COLO829 (cell line): Measurements from ENCODE around the gene IQCK.
"Not testable (repeated sequence)": the region's sequence is repeated elsewhere in the genome, so short reads cannot be mapped to it uniquely, and the experiment has no call there.

Source experiments
- DNase-seq: peaks from one replicate; pipeline ENCODE4 v3.0.0; 2012; ENCODE audit warnings: low spot score

Gene IQCK

DNA sequence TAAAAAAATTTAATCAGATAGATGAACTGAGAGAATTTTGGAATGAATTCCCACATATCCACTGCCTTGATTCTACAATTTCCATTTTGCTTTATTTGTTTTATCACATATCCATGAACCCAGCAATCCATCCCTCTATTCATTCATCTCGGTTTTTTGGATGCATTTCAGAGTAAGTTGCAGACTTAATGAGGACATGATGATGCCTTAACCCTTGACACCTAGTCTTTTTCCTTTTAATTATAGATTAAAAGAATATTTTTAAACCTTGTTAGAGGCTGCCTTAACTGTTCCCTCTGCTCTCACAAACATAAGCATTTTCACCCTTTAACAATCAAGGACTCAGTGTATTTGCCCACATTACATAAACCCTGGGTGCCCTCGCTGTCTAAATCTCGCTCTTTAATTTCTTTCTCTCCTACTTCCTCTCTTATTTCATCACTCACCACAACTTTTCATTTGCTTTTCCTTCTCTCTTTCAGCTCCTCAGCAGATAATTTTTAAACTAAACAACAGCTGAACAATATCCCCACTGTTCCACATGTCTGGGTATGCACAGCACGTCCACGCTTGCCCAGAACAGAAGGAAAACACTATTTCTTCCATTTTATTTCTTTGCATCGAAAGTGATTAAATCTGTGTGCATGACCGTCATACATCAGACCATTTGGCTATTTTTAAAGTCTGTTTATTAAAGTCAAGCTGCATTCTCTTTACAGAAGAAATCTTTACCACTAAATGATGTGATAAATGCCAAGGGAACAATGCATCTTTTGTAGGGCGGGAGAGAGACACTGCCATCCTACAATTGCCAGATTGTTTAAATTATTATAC lies 39.9 kb downstream of the IQCK start:
- peak; percentile 68 for DNase-seq

DNA sequence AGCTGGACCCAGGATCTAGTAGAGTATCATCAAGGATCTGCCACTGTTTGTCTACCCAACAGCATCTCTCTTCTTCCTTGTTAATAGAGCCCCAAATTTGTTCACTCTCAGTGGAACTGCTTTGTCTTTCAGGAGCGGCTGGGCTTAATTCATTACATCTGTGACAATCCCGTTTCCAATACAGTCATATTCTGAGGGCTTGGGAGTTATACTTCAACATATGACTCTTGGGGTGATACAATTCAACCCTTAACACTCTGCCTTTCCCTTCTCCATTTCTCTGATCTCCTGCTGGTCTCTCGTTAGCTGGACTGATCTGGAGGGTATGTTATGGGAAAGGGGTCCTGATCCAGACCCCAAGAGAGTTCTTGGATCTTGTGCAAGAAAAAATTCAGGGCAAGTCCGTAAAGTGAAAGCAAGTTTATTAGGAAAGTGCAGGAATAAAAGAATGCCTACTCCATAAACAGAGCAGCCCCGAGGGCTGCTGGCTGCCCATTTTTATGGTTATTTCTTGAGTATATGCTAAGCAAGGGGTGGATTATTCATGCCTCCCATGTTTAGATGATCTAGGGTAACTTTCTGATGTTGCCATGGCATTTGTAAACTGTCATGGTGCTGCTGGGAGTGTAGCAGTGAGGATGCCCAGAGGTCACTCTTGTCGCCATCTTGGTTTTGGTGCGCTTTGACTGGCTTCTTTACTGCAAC lies 42.4 kb downstream of the IQCK start:
- no peak for DNase-seq

DNA sequence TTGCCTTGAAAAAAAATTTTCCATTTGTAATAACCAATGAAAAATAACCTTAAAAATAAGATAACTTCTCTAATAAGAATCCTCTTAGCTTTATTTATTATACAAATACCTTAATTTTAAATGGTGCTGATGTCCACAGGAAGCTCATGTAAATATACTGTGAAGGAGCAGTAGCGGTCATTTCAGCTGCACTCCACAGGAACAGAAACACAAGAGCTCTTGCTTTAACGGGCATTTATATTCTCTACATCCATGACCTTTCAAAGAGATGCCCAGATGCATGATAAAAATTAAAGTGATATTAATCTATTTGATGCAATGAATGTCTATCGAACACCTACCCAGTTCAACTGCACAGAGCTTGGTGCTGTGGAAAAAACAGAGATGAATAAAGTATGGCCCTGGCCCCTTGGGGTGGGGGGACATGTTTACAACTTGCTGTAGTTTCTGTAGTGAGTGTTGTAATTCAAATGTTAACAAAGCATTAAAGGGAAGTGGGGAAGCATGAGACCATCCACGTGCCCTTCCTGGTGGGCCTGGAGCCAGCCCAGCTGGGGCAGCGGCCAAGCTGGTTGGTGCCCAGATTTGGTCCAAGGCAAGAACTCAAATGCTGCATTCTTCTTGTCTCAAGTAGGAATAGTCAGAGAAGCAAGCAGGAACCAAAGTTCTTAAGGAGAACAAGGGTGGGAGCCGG lies 47.9 kb downstream of the IQCK start:
- DNase-seq = no peak

DNA sequence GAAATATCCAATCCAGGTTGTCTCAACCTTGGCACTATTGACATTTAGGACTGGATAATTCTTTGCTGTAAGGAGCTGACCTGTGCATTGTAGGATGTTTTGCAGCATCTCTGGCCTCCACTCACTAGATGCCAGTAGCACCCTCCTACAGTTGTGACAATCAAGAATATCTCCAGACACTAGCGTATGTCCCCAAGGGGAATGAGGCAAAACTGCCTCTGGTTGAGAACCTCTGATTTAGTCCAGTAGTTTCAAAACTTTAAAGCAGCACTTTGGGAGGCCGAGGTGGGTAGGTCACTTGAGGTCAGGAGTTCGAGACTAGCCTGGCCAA lies 48.4 kb downstream of the IQCK start:
- DNase-seq = no peak

DNA sequence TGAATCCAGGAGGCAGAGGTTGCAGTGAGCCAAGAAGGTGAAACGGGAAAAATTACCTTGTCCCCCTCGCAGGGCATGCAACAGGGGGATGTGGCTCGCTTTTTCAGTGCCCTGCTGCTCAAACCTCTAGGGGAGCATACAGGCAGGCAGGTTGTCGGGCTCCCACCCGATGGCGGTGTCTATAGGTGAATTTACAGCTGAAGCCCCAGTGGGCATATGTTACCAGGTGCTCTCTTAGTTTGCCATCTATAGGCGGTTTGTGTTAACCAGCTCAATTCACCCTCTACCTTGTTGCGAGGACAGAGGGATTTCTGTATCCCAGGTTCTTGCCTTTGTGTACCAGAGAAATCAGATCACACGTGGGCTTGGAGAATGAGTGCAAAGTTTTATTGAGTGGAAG lies 48.9 kb downstream of the IQCK start:
- no peak for DNase-seq

DNA sequence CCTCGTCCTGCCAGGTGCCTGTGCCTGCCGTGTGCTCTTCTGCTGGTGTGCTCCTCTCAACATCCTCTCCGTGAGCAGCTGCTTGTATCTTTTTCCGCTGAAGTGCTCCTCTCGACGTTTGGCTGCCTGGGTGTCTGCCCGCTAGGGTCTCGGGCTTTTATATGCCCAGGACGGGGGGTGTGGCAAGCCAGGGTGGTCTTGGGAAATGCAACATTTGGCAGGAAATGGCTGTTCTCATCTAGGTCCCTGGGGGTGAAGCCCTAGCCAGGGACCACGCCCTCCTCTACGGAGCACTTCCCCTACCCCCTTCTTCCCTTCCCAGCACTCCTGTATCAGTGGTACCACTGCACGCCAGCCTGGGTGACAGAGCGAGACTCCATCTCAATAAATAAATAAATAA lies 49.4 kb downstream of the IQCK start:
- no peak for DNase-seq

DNA sequence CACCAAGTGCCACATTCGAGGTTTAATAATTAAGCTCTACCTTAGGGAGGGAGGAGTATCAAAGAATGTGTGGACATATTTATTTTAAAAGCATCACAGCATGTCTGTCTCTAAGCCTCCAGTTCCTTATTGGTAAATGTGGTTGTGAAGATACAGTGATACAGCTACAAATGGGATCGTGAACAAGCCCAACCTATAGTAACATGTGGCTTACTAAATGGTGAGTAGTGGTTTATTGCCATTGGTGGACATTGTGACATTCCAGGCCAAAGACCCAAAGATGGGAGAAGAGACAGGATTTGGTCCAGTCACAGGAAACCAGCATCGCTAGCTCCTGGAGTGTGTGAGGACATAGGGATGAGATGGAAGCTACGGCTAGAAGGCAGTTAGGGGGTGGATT lies 51.2 kb downstream of the IQCK start:
- no peak for DNase-seq

DNA sequence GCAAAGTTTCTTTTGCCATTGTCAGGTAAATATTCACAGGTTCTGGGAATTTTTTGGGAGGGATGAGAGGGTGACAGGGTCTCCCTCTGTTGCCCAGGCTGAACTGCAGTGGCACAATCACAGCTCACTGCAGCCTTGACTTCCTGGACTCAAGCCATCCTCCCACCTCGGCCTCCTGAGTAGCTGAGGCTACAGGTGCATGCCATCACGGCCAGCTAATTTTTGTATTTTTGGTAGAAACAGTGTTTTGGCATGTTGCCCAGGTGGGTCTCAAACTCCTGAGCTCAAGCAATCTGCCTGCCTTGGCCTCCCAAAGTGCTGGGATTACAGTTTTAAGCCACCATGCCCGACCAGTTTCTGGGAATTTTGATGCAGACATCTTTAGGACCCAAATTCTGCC lies 53.0 kb downstream of the IQCK start:
- DNase-seq = no peak

DNA sequence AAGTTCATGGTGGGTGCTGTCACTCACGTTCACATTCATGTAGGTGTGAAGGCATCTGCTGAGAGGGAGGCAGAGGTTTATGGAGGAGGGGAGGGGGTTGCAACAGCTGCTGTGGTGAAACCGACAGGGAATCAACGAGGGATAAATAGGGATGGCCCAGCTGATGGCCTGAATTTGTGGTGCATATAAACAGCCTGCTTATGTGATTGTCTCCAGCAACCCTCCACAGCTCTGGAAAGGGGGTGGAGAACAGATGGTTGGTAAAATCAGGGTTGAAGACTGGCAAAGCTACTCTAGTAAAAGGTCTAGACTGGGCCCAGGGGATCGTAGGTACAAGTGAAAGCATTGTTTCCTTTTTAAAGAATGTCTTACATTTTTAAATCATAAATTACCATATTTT lies 53.7 kb downstream of the IQCK start:
- no peak for DNase-seq

DNA sequence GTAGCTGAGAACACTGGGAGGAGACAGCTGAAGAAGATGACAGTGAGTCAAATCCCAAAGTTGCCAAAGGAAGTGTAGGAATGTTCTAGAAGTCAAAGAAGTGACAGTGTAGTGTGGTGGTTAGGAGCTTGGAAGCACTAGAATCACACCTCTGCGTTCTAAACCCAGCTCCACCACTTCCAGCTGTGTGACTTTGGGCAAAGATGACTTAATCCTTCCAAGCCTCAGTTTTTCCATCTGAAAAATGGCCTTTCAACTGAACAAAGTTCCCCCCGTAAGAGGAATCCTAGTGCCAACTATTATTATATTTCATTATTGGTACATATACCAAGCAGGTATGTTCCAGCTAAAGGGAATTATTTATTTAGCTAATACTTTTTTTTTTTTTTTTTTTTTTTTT lies 56.0 kb downstream of the IQCK start:
- no peak for DNase-seq

DNA sequence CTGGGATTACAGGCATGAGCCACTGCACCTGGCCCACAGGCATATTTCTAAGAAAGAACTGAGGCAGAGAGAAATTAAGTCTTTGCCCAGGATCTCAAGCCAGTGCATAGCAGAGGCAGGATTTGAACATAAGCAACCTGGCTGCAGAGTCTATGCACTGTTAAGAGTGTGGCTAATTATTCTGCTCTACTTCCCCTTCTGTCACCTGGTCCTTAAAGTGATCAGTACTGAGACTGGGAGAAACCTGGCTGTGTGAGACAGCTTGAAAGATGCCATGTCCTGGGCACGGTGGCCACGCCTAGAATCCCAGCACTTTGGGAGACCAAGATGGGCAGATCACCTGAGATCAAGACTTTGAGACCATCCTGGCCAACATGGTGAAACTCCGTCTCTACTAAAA lies 58.1 kb downstream of the IQCK start:
- no peak for DNase-seq

DNA sequence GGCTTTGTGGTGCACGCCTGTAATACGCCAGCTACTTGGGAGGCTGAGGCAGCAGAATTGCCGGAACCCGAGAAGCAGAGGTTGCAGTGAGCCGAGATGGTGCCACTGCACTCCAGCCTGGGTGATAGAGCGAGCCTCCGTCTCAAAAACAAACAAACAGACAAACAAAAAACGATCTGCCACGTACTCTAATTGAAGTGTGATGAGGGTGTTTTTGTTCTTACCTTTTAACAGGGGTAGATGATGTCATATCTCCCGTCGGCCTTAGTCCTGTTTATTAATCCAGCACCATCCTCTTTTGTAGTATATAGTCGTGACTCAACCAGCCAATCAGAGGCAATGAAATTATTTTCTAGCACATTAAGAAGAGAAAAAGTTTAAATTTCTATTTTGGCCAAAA lies 58.5 kb downstream of the IQCK start:
- no peak for DNase-seq

DNA sequence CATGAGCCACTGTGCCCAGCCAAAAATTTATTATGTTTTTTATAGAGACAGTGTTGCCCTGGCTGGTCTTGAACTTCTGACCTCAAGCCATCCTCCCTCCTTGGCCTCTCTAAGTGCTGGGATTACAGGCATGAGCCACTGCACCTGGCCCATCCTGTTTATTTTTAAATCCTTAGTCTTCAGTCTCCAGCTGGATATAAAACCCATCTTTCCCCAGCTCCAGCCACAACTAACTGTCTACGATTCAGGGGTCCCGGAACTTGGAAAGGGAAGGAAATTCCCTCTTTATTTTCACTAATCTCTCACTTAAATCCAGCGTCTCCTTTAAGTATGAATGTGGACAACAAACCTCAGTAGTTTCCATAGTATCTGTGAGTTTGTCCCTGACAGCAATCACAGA lies 62.2 kb downstream of the IQCK start:
- no peak for DNase-seq

DNA sequence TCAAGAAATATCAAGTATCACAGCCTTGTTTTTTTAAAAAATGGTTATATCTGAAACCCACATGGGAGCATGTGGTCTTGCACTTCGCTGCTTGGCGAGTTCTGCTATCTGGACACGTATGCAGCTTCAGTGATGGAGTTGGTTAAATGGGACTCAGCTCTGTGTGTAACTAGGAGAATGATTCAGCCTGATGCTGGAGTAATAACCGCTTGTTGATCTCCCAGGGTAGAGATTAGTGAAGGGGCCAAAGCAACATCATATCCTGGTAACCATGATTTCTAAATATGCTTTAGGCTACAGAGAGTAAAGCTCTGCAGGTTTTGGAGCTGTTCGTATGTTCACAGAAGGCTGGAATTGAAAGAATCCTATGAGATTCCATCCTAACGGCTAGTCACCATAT lies 63.2 kb downstream of the IQCK start:
- DNase-seq = no peak

DNA sequence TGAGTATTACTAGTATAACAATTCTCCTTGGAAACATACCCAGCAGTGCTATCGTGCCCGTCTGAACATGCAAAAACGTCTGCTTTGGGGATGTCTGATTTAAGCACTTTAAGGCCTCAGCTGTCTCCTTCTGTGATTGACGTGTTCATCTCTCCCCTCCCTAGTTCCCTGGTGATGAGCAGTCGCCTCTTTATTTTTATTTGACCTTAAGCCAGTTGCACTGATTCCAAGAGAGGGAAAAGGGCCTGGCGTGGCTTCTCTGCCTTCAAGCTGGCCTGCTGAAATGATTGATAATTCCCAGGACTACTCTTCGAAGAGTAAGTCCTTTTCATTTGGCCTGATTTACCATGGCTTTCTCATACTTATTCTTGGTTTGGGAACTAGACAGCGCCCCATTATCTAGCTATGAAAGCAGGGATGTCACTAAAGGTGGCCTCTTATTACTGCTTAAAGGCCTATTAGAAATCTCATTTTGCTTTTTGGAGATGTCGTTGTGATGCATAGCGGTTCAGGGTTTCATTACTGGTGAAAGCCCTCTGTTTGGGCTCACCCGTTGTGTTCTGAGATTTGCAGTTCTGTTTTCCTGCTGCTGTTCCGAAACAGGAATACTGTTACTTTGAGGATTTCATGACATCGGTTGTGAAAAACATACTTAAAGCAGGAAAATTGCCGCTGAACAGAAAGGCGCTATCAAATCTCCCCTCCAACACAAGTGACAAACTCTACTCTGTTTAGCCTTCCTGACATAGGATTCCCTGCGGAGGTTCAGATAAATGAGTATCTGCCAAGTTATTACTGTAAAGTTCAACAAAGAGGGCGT lies 65.5 kb downstream of the IQCK start:
- no peak for DNase-seq

DNA sequence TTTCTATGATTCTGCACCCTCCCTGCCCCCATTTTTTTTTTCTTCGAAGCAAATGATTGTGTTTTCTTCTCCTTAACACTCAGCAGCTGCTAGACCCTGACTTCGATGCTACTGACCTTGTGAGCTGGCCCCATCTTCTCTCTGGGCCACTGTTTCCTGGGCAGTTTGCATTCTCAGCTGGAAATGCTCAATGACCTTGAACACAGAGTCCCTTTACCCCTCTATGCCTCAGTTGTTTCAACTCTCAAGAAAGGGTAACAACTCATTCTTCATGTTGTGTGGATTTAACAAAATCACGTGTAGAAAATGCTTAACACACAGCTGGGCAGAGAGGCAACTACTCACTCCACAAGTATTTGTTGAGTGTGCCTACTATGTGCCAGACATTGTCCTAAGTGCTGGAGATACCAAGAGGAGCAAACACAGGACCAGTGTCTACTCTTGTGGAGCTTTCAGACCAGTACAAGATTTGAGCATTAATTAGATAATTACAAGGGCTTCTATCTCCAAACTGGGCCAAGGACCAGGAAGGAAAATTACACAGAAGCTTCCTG lies 66.2 kb downstream of the IQCK start:
- no peak for DNase-seq

DNA sequence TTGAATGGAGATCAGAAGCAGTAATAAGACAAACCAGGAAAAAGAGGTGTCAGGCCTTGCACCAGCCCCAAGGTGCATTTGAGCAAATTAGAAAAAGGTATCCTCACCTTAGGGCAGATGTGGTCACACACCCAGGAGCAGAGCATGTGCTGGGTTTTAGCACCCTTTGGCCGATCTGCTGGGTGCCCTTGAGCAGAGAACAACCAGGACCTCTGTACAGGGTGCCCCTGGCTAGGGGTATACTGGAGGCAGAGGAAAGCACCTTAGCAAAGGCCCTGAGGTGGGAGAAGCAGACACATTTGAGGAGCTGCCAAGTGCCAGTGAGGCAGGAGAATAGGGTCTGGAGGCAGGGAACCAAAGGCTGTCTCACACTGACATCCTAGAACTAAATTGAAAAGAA lies 67.0 kb downstream of the IQCK start:
- no peak for DNase-seq

DNA sequence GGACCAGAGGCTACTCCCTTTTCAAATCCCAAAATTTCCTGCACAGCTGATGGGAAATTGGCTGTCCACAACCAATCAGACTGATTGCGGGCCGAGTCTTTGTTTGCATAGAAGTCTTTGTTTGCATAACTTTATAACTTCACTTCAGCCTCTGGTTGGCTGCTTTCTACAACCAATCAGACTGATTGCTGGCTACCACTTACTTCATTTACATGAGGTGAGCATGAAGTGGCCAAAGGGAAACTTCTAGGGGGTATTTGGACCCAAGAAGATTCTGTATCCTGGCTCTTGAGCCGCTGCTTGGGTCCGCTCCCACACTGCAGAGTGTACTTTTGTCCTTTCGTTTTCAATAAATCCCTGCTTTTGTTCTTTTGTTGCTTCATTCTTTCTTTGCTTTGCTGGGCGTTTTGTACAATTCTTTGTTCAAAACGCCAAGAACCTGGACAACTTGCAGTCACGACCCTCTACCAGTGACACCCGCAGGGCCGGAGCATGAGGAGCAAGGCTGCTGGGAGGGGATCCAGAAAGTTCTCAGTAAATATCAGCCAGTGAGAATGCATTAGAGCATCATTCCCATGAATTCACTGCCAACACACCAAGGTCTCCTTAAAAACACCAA lies 67.5 kb downstream of the IQCK start:
- DNase-seq = no peak

DNA sequence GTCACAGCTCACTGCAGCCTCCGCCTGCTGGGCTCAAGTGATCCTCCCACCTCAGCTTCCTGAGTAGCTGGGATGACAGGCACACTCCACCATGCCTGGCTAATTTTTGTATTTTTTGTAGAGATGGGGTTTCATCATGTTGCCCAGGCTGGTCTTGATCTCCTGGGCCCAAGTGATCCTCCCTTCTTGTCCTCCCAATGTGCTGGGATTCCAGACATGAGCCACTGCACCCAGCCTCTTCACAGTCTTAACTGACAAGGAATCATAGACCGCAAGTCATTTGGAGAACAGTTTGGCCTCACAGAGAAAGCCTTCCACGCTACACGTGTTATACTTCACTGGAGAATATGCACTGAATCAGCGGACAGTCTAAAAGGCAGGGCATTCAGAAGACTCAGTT lies 83.3 kb downstream of the IQCK start:
- DNase-seq = not testable (repeated sequence)

DNA sequence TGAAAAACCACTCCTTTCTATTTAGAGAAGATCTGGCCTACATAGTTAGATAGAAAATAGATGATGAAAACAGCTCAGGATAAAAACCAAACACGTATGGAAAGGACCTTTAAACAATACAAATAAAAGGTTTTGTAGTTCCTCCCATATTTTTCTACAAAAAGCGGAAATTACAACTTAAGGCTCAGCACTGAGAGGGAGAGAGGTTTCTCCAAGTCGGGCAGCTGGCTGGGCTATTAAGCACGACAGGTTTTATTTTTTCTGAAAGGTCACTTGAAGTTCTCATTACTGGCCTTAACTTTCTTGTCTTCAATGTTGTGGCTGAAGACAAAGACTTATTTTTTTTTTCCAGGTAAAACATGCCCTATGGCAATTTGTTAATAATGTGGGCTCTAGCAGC lies 83.8 kb downstream of the IQCK start:
- DNase-seq = not testable (repeated sequence)

DNA sequence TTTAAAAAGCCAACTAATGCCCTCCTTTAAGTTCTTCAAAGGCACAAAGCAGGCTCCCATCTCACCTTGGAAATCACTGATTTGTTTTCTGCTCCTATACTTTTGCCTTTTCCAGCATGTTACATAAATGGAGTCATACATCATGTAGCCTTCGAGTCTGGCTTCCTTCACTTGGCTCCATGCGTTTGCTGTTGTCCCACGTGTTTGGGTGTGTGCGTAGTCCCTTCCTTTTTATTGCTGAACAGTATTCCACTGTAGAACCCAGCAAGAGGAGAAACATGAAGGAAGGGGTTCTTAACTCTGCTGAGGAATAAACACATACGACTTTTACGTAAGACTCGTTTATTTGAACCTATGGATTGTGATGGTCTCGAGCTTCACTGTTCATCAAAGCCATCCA lies 84.5 kb downstream of the IQCK start:
- no peak for DNase-seq
